Stimulated activated CD8-positive, alpha-beta memory T cell treated with anti-CD3 and anti-CD28 coated beads, Interleukin-12 subunit alpha, Interleukin-12 subunit beta, amount 100 ng/mL, for 24 hours (primary cell): ENCODE data around the gene SRSF7.
"Not testable (repeated sequence)": the region's sequence is repeated elsewhere in the genome, so short reads cannot be mapped to it uniquely, and the experiment has no call there.

Experiments used
- DNase-seq: peaks from one replicate; pipeline ENCODE4 v3.0.0-alpha.2; 2020; ENCODE audit errors: extremely low read depth

The SRSF7 gene

GRCh38 chr2:38750891-38751595 lies at the start of gene SRSF7:
Gene SRSF7, minus strand, starts transcription at chr2:38751361. Its CDS starts 105 bp downstream, at chr2:38751256.
- DNase-seq = peak; percentile 92

GRCh38 chr2:38797953-38798352 lies 46.8 kb upstream of the SRSF7 start:
- no peak for DNase-seq

DNA sequence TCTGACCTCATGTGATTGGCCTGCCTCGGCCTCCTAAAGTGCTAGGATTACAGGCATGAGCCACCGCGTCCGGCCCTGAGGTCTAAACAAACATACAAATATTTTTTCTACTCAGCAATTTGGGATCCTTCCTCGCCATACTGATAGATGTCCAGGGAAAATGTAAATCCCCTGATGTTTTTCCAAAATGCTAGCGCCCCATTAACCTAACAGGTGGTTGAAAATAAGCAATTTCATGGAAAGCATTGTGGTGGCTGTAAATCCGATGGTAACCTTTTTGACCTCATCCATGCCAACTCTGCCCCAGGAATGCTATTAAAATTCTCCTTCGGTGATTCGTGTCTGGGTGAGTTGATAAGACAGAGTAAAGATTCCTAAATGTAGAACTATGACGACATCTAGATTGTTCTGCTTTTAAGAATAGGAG lies 46.1 kb upstream of the SRSF7 start:
- DNase-seq = no peak

DNA sequence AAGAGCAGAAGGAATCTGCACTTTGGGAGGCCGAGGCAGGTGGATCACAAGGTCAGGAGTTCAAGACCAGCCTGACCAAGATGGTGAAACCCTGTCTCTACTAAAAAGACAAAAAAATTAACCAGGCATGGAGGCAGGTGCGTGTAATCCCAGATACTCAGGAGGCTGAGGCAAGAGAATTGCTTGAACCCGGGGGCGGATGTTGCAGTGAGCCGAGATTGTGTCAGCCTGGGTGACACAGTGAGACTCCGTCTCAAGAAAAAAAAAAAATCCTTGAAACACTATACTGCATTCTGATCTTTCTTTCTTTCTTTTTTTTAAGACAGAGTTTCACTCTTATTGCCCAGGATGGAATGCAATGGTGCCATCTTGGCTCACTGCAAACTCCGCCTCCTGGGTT lies 43.9 kb upstream of the SRSF7 start:
- not testable (repeated sequence) for DNase-seq

DNA sequence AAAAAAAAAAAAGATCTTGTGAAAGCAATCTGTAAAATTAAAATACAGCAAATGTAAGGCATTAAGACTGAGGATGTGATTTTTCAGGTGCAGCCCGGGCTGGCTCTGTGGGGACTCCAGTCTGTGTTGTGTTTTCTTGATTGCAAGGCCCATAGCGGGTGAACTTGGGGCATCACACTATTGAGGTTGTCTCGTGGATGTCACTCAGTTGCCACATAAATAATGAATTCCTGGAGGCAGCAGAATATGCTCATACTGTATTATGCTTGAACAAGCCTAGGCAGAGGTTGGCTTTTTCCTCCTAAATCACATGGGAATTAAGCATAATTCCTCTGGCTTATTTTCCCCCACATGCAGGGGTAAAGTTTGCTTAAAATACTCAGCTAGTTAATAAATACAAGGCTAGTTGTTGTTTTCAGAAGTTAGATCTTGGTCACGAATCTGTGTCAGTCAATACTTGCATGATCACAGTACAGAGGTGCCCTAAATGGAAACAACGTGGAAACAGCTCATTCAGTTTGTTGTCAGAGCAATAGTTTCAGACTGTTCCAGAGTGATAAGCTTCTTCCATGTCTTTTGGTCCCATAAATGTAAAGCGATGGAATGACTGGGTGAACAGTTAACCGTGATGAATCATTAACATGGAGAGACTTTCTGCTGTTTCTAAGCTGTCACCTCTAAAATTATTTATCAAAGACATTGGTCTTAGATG lies 43.2 kb upstream of the SRSF7 start:
- DNase-seq = no peak

- DNase-seq = no peak
These were observed 42.4 kb upstream of the SRSF7 start for GRCh38 chr2:38793511-38793910.

GRCh38 chr2:38792751-38793150 lies 41.6 kb upstream of the SRSF7 start:
- DNase-seq = no peak

- not testable (repeated sequence) for DNase-seq
These were observed 41.2 kb upstream of the SRSF7 start for GRCh38 chr2:38792321-38792720.

DNA sequence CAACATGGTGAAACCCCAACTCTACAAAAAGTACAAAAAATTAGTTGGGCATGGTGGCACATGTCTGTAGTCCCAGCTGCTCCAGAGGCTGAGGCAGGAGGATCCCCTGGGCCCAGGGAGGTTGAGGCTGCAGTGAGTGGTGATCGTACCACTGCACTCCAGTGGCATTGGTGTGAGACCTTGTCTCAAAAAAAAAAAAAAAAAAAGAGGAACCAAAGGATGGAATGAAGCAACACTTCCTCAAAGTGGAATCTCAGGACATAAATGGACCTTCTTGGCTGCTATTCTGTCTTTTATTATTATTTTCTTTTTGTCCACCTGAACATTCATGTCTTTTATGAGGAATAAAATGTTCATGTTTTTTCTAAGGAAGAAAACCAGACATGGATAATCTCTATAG lies 40.6 kb upstream of the SRSF7 start:
- DNase-seq = no peak

GRCh38 chr2:38789691-38790090 lies 38.5 kb upstream of the SRSF7 start:
- DNase-seq = no peak

- DNase-seq = no peak
These were observed 37.1 kb upstream of the SRSF7 start for GRCh38 chr2:38788306-38788705.

DNA sequence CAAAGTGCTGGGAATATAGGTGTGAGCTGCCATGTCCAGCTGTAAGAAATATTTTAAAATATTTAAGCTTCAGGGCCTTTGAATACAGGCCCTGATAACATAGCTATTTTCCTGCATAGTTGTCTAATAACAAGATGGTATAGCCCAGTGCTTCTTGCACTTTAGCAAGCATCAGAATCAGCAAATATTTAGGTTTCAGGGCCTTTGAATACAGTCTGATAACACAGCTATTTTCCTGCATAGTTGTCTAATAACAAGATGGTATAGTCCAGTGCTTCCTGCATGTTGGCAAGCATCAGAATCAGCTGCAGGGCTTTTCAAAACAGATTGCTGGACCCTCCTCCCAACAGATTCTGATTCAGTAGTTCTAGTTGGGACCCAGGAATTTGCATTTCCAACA lies 32.4 kb upstream of the SRSF7 start:
- DNase-seq = no peak

DNA sequence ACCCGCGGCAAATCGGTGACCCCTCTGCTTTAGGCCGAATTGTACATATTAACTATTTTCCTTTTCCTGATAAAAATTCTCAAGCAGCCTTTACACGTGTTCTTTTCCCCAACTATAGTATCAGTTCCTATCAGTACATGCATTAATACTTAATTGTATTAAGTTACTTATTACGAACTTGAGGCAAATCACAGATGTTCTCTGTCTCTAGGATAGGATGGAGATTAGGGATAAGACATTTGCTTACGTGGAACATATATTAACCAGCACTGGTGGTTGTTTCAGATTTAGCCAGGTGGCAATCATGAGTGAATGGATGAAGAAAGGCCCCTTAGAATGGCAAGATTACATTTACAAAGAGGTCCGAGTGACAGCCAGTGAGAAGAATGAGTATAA lies 27.5 kb upstream of the SRSF7 start:
- DNase-seq = no peak

DNA sequence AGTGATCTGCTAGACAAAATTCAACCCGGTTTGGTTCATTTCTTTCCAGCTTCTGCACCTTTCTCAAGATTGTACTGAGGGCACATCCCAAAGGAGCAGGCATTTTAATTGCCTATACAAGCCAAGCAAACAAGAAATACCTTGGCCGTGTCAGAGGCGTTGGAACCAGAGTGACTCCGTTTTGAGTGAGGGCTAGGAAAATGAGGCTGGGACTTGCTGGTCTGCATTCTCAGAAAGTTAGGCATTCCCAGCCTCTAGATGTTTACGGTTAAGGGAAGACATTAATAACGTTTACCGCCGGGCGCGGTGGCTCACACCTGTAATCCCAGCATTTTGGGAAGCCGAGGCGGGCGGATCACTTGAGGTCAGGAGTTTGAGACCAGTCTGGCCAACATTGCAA lies 25.4 kb upstream of the SRSF7 start:
- no peak for DNase-seq

- no peak for DNase-seq
These were observed 24.7 kb upstream of the SRSF7 start for GRCh38 chr2:38775921-38776225.

- DNase-seq = no peak
These were observed 24.1 kb upstream of the SRSF7 start for GRCh38 chr2:38775097-38775920.

DNA sequence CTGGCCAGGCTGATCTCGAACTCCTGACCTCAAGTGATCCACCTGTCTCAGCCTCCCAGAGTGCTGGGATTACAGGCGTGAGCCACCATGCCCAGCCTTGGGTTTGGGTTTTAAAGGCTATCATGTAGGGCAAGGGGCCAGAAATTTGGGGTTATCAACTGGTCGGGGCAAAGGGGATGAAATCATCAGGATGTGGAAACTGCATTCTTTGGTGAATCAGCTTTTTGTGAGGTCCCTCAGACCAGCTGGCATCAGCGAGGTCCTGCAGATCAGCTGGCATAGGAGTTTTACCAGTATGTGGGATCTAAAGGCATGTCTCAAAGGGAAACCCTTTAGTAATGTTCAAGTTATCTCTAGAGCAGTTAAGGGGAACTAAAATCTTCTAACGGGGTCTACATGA lies 20.5 kb upstream of the SRSF7 start:
- DNase-seq = no peak

DNA sequence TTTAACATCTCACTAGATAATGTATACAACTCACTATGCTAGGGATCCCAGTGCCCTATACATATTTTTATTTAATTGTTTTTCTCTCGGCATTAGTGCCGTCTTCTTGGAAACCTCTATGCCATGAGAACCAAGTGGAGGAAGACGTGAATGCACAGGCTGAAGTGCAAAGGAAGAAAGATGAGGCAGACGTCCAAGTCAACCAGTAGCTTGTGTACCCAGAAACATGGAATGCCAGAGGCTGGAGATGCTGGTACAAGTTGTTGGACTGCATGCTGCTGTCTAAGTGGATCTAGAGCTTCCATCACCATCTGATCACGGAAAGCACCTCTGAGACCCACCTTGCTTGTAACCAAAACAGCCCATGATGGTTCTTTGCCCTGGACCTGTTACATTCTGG lies 14.4 kb upstream of the SRSF7 start:
- no peak for DNase-seq

DNA sequence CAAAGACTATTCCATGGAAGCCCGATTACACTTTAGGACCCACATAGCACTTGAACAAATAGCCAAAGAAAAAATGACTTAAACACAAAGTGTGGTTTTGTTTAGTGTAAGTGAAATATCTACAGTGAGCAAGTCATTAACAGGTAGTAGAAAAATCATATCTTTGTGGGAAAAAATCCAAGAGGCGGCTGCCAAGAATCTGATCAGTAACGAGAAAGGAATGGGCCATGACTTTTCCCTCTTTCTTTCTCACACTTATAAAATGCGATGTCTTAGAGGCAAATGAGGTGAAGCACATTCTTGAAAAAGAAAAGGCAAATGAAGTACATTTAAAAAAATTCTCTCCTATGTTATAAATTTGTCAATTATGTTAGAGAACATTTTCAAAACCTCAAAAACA lies 14.0 kb upstream of the SRSF7 start:
- DNase-seq = no peak

DNA sequence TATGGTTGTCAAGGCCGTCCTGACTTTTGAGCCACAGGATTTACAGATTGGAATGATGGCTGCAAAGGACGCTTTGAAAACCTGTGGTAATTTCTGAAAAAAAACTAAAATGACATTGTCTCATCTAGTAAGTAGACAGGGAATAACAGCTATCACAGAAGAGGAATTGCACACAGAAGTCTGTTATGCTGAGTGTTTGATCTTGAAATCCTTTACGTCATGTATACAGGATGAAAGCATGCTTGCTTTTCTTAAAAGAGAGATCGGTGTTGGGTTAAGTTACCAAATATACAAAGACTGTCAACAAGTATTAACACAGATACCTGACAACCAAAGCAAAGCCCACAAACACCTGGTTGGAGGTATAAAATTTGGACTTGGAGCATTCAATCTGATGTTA lies 12.6 kb upstream of the SRSF7 start:
- DNase-seq = no peak

- DNase-seq = no peak
These were observed 12.1 kb upstream of the SRSF7 start for GRCh38 chr2:38763228-38763627.

DNA sequence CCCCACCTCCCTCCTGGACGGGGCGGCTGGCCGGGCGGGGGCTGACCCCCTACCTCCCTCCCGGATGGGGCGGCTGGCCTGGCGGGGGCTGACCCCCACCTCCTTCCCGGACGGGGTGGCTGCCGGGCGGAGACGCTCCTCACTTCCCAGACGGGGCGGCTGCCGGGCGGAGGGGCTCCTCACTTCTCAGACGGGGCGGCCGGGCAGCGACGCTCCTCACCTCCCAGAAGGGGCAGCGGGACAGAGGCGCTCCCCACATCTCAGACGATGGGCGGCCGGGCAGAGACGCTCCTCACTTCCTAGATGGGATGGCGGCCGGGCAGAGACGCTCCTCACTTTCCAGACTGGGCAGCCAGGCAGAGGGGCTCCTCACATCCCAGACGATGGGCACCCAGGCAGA lies 4.7 kb upstream of the SRSF7 start:
- not testable (repeated sequence) for DNase-seq

DNA sequence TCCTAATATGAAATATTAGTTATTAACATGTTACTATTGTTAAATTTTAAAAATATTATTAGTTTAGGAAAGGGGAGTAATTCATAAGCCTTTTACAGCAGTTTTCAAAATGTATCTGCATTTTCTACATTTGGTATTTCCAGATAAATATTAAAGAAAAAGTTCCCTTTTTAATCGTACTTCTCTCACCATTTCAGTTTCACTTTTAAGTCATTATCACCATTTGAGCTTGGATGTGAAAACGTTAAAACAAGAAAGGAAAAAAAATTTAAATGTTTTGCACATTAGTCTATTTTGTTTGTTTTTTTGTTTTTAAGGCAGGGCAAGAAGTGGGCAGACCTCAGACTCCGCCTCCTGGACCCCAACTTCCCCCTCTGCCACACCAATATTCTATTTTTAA lies 3.3 kb upstream of the SRSF7 start:
- DNase-seq = no peak
